Renal cortex interstitium (tissue), 15 donors: ENCODE measurements around the gene MCC. TPM values are rescaled to one million over a fixed set of nuclear protein-coding genes. Genes with fewer than 3 reads are reported as not detected.
A peak's percentile ranks its signal among the peaks of the same experiment; 100 is the strongest.

Experiments
- DNase-seq, 11 donors: peaks; one replicate each; pipeline ENCODE4 v3.0.0-alpha.2; 2013; ENCODE audit warnings: low read depth in 9 of 11, low spot score in 4 of 11; ENCODE audit errors: extremely low read depth in 1 of 11
- long read RNA-seq, 16 experiments: transcript quantifications; one replicate each; lab custom pipeline, GENCODE V29; 2026
- polyA plus RNA-seq, 3 donors: library from polyadenylated mRNA; unstranded; fragments of 120-200 nt; gene quantifications; one replicate each; pipeline ENCODE4 v1.2.1, GENCODE V29; 2013; ENCODE audit not compliant: insufficient read length in 3 of 3

The MCC gene
- polyA plus RNA-seq: 10 to 100 TPM; 28.4 to 32.1 (median 29.9) TPM
- long read RNA-seq, donor 1, partial matches to known transcripts: 0 of 1 reads
- long read RNA-seq, donor 1, other reads (novel, unspliced or antisense): 0 of 1 reads
- long read RNA-seq, donor 2: 0 reads
- long read RNA-seq, donor 3, full-length matches to known transcripts: 3 of 3 reads
- long read RNA-seq, donor 3, partial matches to known transcripts: 0 of 3 reads
- long read RNA-seq, donor 3, other reads (novel, unspliced or antisense): 0 of 3 reads
- long read RNA-seq, donor 4, full-length matches to known transcripts: 2 of 2 reads
- long read RNA-seq, donor 4, partial matches to known transcripts: 0 of 2 reads
- long read RNA-seq, donor 4, other reads (novel, unspliced or antisense): 0 of 2 reads
- long read RNA-seq, donor 5: 0 reads
- long read RNA-seq, donor 6, partial matches to known transcripts: 0 of 1 reads
- long read RNA-seq, donor 6, other reads (novel, unspliced or antisense): 0 of 1 reads
- long read RNA-seq, donor 7, full-length matches to known transcripts: 1 of 1 reads
- long read RNA-seq, donor 7, partial matches to known transcripts: 0 of 1 reads
- long read RNA-seq, donor 7, other reads (novel, unspliced or antisense): 0 of 1 reads
- long read RNA-seq, donor 8: 0 reads
- long read RNA-seq, donor 9, partial matches to known transcripts: 0 of 1 reads
- long read RNA-seq, donor 9, other reads (novel, unspliced or antisense): 0 of 1 reads
- long read RNA-seq, donor 10: 0 reads
- long read RNA-seq, donor 11, partial matches to known transcripts: 0 of 1 reads
- long read RNA-seq, donor 11, other reads (novel, unspliced or antisense): 0 of 1 reads
- long read RNA-seq, donor 12, full-length matches to known transcripts: 1 of 1 reads
- long read RNA-seq, donor 12, partial matches to known transcripts: 0 of 1 reads
- long read RNA-seq, donor 12, other reads (novel, unspliced or antisense): 0 of 1 reads
- long read RNA-seq, donor 13: 0 reads
- long read RNA-seq, donor 14: 0 reads
- long read RNA-seq, donor 15, full-length matches to known transcripts: 1 of 1 reads
- long read RNA-seq, donor 15, partial matches to known transcripts: 0 of 1 reads
- long read RNA-seq, donor 15, other reads (novel, unspliced or antisense): 0 of 1 reads
- long read RNA-seq, donor 16, full-length matches to known transcripts: 8 of 14 reads
- long read RNA-seq, donor 16, partial matches to known transcripts: 6 of 14 reads
- long read RNA-seq, donor 16, other reads (novel, unspliced or antisense): 0 of 14 reads

- peak in 10 of 11 donors; percentile 58 to 81 (median 76) for DNase-seq
Observed at GRCh38 chr5:113487781-113488644, at the start of gene MCC. MCC (minus strand) TSS chr5:113488453.

- peak in 1 of 11 donors; percentile 1 for DNase-seq
Observed at GRCh38 chr5:113531481-113532159, 43.4 kb upstream of the MCC start.

- no peak for DNase-seq
Observed at GRCh38 chr5:113527746-113528145, 39.5 kb upstream of the MCC start.

- no peak for DNase-seq
Observed at GRCh38 chr5:113526421-113526820, 38.2 kb upstream of the MCC start.

GRCh38 chr5:113524927-113525326 lies 36.7 kb upstream of the MCC start:
- DNase-seq: no peak

GRCh38 chr5:113523168-113523567 lies 34.9 kb upstream of the MCC start:
- DNase-seq: no peak

GRCh38 chr5:113520899-113521298 lies 32.6 kb upstream of the MCC start:
- no peak for DNase-seq

GRCh38 chr5:113520429-113520828 lies 32.2 kb upstream of the MCC start:
- no peak for DNase-seq

- no peak for DNase-seq
Observed at GRCh38 chr5:113519412-113519811, 31.2 kb upstream of the MCC start.

GRCh38 chr5:113518884-113519283 lies 30.6 kb upstream of the MCC start:
- DNase-seq: no peak

GRCh38 chr5:113514289-113514635 lies 26.0 kb upstream of the MCC start:
- peak in 3 of 11 donors; percentile 6 to 20 (median 15) for DNase-seq

- DNase-seq: peak; percentile 71 to 86 (median 81)
Observed at GRCh38 chr5:113513384-113514288, 25.4 kb upstream of the MCC start, which contains the start of gene YTHDC2. YTHDC2 (plus strand) TSS chr5:113513694; CDS start chr5:113513896, 202 bp downstream.

GRCh38 chr5:113512341-113512740 lies 24.1 kb upstream of the MCC start:
- DNase-seq: no peak

- DNase-seq: peak in 2 of 11 donors; percentile 14 to 16
Observed at GRCh38 chr5:113510836-113511451, 22.7 kb upstream of the MCC start.

- DNase-seq: no peak
Observed at GRCh38 chr5:113508756-113509155, 20.5 kb upstream of the MCC start.

GRCh38 chr5:113507601-113508000 lies 19.3 kb upstream of the MCC start:
- no peak for DNase-seq
